Bronchial epithelial cell (primary cell): ENCODE results near the gene DCAF6. TPM values are rescaled to one million over a fixed set of nuclear protein-coding genes. Genes with fewer than 3 reads are reported as not detected.

Experiments used
- DNase-seq: peaks from one replicate; pipeline ENCODE4 v3.0.0-alpha.2; 2010; ENCODE audit warnings: low read depth
- FAIRE-seq: peaks from 2 replicates; lab custom pipeline; 2011; peaks lifted over from hg19 to GRCh38; lab: Jason Lieb, UNC
- H3K27me3 ChIP-seq: 2 replicates; pipeline ENCODE4 v1.5.1; 2011; ENCODE audit warnings: low read length; ENCODE audit not compliant: control insufficient read depth, insufficient read depth
- H3K36me3 ChIP-seq: 2 replicates; pipeline ENCODE4 v1.5.1; 2011; ENCODE audit warnings: low read length; ENCODE audit not compliant: control insufficient read depth, insufficient read depth
- H3K4me3 ChIP-seq: 2 replicates; pipeline ENCODE4 v1.5.1; 2011; ENCODE audit warnings: mild to moderate bottlenecking, low read depth, low read length, control low read depth
- total RNA-seq: library from RNA; depleted of rRNA; stranded (reverse); fragments of >200 nt; gene quantifications from 2 replicates; pipeline ENCODE4 v1.2.1, GENCODE V29; 2014
- TF ChIP-seq, protein P1 (sequence below): IDR thresholded peaks from 2 replicates; pipeline ENCODE4 v1.5.1; 2011; ENCODE audit warnings: mild to moderate bottlenecking, moderate library complexity, low read length, control low read depth, inconsistent platforms; ENCODE audit not compliant: insufficient read depth, severe bottlenecking

Gene DCAF6
- total RNA-seq, 1 donor from 2014 or later, result 28.2 TPM

- Histone ChIP-seq H3K27me3 (no peaks in the 10 kb centered on the region), H3K4me3 (peak overlapping the region; percentile 83), H3K36me3 (no peaks in the 10 kb centered on the region)
- FAIRE-seq (no peak), DNase-seq (no peak)
- TF ChIP-seq, protein P1, sequence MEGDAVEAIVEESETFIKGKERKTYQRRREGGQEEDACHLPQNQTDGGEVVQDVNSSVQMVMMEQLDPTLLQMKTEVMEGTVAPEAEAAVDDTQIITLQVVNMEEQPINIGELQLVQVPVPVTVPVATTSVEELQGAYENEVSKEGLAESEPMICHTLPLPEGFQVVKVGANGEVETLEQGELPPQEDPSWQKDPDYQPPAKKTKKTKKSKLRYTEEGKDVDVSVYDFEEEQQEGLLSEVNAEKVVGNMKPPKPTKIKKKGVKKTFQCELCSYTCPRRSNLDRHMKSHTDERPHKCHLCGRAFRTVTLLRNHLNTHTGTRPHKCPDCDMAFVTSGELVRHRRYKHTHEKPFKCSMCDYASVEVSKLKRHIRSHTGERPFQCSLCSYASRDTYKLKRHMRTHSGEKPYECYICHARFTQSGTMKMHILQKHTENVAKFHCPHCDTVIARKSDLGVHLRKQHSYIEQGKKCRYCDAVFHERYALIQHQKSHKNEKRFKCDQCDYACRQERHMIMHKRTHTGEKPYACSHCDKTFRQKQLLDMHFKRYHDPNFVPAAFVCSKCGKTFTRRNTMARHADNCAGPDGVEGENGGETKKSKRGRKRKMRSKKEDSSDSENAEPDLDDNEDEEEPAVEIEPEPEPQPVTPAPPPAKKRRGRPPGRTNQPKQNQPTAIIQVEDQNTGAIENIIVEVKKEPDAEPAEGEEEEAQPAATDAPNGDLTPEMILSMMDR, result no peak
Measured at GRCh38 chr1:167934426-167935215, 1.9 kb upstream of the DCAF6 start.

GRCh38 chr1:167935216-167936067 lies 1.0 kb upstream of the DCAF6 start:
- FAIRE-seq, result no peak

DNA sequence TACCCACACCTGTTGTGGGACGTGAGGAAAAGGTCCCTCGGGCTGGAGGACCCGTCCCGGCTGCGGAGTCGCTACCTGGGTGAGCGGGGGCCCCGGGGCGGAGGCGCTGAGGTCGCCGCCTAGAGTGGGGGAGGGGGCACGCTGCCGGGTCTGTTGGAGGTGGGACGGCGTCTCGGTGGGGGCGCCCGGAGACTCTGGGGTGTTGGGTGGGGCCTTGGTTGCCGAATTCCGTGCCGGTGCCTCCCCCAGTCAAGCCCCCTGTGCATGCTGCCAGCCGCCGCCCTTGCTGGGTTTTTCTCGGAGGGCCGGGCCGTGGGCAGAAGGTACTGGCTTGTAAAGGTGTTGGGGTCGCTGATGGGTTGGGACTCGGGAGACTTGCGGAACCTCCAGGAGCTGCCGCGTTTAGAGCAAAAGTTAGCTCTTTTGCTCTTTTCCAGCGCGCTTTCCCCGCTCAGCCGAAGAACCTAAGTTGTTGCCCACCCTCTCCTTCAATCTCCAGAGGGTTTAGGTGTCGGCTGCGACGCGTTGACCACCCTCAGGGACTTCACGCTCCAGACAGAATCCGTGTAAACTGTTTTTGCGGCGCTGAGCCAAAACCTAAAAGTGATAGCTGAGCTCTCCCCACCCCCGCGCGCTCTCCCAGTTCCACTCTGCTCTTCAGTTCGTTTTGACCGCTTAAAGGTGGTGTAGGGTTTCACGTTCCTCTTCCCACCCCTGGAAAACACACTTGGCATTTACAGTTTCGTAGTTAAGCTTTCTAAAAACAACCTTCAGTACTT lies 636 bp downstream of the DCAF6 start, which contains the start of gene MPC2:
MPC2 (minus strand) TSS at position 143 of the 779 bp plus-strand sequence. CDS start 1,231 bp downstream, outside the sequence.
- H3K36me3 ChIP-seq, result no peaks in the 10 kb centered on the region
- DNase-seq, result peak; percentile 52
- H3K4me3 ChIP-seq, result peak within 1 kb of the TSS; percentile 83
- TF ChIP-seq, protein P1, result no peak
- no peaks in the 10 kb centered on the region for H3K27me3 ChIP-seq
- no peak for FAIRE-seq

More at GRCh38 chr1:167935216-167936067, 1.0 kb upstream of the DCAF6 start:
- DNase-seq, result peak; percentile 57
- Histone ChIP-seq H3K36me3 (no peaks in the 10 kb centered on the region), H3K4me3 (peak overlapping the region; percentile 83), H3K27me3 (no peaks in the 10 kb centered on the region)
- TF ChIP-seq, protein P1, result no peak

DNA sequence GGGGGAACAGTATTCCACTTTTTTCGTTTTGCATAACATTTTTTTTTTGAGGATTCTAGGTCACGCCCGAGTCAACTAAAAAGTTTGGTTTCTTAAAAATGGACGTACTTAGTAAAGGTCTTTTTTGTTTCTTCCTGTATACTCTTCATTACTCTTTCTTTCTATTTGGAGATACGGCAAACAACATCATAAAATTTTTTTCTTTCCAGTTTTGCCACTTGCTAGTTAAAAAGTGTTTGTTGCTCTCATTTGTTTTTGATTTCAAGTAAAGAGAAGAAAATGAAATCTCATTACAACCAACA lies 1.2 kb downstream of the DCAF6 start:
- Histone ChIP-seq H3K36me3 (no peaks in the 10 kb centered on the region), H3K4me3 (peak overlapping the region; percentile 83), H3K27me3 (no peaks in the 10 kb centered on the region)
- no peak for FAIRE-seq
- TF ChIP-seq, protein P1, result no peak
- DNase-seq, result no peak

GRCh38 chr1:167938080-167938636 lies 1.7 kb downstream of the DCAF6 start:
- Histone ChIP-seq H3K4me3 (peak overlapping the region; percentile 83), H3K27me3 (no peaks in the 10 kb centered on the region), H3K36me3 (no peaks in the 10 kb centered on the region)
- TF ChIP-seq, protein P1, result no peak
- no peak for DNase-seq
- no peak for FAIRE-seq
